ENCODE results near the gene CTNNBIP1.
"Not testable (repeated sequence)": the region's sequence is repeated elsewhere in the genome, so short reads cannot be mapped to it uniquely, and the experiment has no call there.

CTNNBIP1 gene

GRCh38 chr1:9827558-9828185 lies 82.4 kb downstream of the CTNNBIP1 start:
- no peak for DNase-seq (ENCODE audit: low spot score)

- no peak for DNase-seq (ENCODE audit: low spot score)
Observed at GRCh38 chr1:9826616-9827015, 83.5 kb downstream of the CTNNBIP1 start.

- DNase-seq (ENCODE audit: low spot score): no peak
Observed at GRCh38 chr1:9826087-9826486, 84.0 kb downstream of the CTNNBIP1 start.

- no peak for DNase-seq (ENCODE audit: low spot score)
Observed at GRCh38 chr1:9825093-9826074, 84.7 kb downstream of the CTNNBIP1 start.

- no peak for DNase-seq (ENCODE audit: low spot score)
Observed at GRCh38 chr1:9824702-9825089, 85.4 kb downstream of the CTNNBIP1 start.

- peak; percentile 96 for DNase-seq (ENCODE audit: low spot score)
Observed at GRCh38 chr1:9823943-9824701, 85.9 kb downstream of the CTNNBIP1 start, which contains the start of gene CLSTN1. CLSTN1 (minus strand) TSS chr1:9823965; CDS start chr1:9823733, 232 bp downstream.

GRCh38 chr1:9823693-9823942 lies 86.5 kb downstream of the CTNNBIP1 start:
- no peak for DNase-seq (ENCODE audit: low spot score)

GRCh38 chr1:9822897-9823692 lies 87.0 kb downstream of the CTNNBIP1 start:
- DNase-seq (ENCODE audit: low spot score): no peak

- no peak for DNase-seq (ENCODE audit: low spot score)
Observed at GRCh38 chr1:9822490-9822889, 87.6 kb downstream of the CTNNBIP1 start.

- DNase-seq (ENCODE audit: low spot score): no peak
Observed at GRCh38 chr1:9821710-9822109, 88.4 kb downstream of the CTNNBIP1 start.

GRCh38 chr1:9820521-9820920 lies 89.5 kb downstream of the CTNNBIP1 start:
- DNase-seq (ENCODE audit: low spot score): no peak

GRCh38 chr1:9817734-9818133 lies 92.3 kb downstream of the CTNNBIP1 start:
- no peak for DNase-seq (ENCODE audit: low spot score)

GRCh38 chr1:9816199-9816598 lies 93.9 kb downstream of the CTNNBIP1 start:
- no peak for DNase-seq (ENCODE audit: low spot score)

- no peak for DNase-seq (ENCODE audit: low spot score)
Observed at GRCh38 chr1:9815150-9815549, 94.9 kb downstream of the CTNNBIP1 start.

- no peak for DNase-seq (ENCODE audit: low spot score)
Observed at GRCh38 chr1:9814619-9815018, 95.5 kb downstream of the CTNNBIP1 start.

- no peak for DNase-seq (ENCODE audit: low spot score)
Observed at GRCh38 chr1:9811239-9811966, 98.7 kb downstream of the CTNNBIP1 start.

GRCh38 chr1:9809100-9809510 lies 101.0 kb downstream of the CTNNBIP1 start:
- no peak for DNase-seq (ENCODE audit: low spot score)

GRCh38 chr1:9808459-9808858 lies 101.6 kb downstream of the CTNNBIP1 start:
- DNase-seq (ENCODE audit: low spot score): no peak

- no peak for DNase-seq (ENCODE audit: low spot score)
Observed at GRCh38 chr1:9807541-9807940, 102.5 kb downstream of the CTNNBIP1 start.

GRCh38 chr1:9805972-9806371 lies 104.1 kb downstream of the CTNNBIP1 start:
- DNase-seq (ENCODE audit: low spot score): not testable (repeated sequence)

- no peak for DNase-seq (ENCODE audit: low spot score)
Observed at GRCh38 chr1:9805006-9805508, 105.0 kb downstream of the CTNNBIP1 start.

All from left forelimb (tissue), 1 donor.